GM03348 (cell line): ENCODE results near the gene RNF220.
"Not testable (repeated sequence)": the region's sequence is repeated elsewhere in the genome, so short reads cannot be mapped to it uniquely, and the experiment has no call there.

Experiments used
- DNase-seq: peaks from one replicate; pipeline ENCODE4 v3.0.0; 2012; ENCODE audit warnings: low spot score

The RNF220 gene

DNA sequence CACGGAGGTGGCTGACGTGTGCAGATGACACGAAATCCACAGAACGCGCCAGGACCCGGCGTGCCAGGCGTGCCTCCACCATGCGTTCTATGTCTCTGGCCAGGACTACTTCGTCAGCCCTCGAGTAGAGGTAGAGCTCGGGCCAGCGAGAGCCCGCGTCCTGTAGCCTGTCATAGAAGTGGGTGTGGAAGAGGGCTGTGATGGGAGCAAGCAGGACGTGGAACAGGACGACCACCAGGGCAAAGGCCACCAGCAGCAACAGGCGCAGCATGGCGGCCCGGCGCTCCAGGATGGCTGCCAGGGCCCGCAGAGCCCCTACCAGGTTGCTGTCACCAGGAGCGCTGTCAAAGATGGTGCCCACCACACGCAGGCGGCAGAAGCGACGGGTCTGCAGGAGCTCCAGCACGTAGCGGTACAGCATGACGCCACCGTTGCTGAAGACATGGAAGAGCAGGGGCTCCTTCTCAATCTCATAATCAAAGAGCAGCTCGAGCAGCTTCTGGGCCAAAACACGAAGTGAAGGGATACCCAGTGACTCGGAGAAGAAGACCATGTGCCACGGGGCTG lies 249.6 kb downstream of the RNF220 start:
- DNase-seq: no peak

DNA sequence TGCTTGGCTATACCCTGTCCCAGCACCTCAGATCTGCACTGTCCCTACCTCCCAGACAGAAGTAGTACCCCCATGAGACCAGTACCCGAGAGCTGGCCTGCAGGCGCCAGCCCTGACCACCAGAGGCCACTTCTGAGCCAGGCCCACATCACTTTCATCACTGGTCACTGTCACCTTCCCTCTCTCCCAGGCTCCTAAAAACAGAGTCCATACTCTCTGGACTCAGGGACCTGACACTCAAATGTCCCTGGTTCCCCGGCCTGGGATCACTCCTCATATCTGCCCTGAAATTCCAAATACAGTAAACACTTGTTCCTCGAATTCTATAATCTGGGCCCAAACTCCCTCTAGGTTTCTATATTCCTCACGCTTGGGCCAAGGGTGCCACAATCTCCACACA lies 250.6 kb downstream of the RNF220 start:
- peak; percentile 57 for DNase-seq

DNA sequence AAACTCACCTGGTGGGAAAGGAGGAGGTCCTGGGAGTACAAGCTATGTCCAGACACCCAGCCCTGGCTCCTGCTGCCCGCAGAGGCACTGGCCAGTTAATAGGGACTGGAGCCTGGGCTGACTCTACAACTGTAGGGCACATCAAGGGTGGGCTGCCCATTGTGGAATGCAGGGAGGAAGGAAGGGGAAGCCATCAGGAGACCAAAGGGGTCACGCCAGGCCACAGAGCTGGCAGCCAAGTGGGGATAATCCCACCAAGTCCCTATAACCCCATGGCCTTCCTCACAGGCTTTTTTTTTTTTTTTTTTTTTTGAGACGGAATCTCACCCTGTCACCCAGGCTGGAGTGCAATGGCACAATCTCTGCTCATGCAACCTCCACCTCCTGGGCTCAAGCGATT lies 254.5 kb downstream of the RNF220 start:
- no peak for DNase-seq

DNA sequence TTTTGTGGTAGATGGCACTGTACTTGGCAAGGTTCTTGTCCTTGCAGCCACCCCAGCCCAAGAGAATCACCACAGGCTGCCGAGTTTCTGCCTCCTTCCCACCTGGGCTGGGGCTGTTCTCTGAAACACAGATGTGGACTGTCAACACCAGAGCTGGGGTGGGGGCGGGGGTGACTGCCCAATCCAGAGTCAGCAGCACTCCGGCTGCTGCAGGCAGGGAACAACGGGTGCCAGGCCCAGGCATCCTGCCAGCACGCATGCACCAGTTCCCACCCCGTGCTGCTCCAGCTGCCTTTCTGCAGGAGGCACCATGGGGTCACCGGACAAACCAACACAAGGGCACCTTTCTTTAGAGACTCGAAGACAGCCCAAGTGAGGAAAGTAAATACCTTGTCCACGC lies 255.1 kb downstream of the RNF220 start:
- DNase-seq: no peak

DNA sequence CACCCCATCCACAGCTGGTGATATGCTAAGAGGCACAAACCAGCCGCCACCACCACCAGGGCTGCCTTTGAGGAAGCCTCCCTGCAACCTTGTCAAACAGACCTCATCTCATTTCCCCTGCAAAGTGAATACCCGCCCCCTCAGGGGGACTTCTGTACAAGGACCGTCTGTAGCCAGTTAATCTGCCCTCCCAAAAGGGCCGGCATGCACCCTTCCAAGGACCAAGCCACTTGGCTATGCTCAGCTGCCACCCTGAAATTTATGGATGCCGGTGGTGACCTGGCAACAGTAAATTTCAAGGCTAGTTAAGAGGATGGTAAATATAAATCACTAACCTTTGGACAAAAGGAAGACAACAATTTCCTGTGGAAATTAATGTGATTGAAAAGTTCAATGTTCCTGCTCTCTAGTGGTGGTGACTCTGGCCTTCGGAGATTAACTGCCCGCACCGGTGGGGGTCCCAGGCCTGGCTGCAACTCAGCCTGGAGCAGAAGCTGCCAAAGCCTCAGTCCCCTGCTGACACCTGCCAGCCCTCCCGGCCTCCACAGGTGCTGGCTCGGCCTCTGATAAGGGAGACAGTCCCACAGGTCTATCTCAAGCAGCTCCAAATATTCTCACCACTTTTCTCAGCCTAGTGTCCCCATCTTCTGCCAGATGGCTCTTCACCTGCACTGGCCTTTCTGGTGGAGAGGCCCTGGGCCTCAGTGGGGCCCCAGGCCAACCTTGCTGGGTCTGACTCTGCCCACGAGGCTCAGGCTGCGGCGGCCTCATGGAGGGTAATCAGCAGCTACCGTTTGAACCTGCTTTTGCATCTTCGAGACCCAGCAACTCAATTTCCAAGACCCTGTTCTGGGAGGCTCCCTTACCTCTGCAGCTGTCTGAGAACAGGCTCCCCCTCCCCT lies 257.0 kb downstream of the RNF220 start:
- no peak for DNase-seq

DNA sequence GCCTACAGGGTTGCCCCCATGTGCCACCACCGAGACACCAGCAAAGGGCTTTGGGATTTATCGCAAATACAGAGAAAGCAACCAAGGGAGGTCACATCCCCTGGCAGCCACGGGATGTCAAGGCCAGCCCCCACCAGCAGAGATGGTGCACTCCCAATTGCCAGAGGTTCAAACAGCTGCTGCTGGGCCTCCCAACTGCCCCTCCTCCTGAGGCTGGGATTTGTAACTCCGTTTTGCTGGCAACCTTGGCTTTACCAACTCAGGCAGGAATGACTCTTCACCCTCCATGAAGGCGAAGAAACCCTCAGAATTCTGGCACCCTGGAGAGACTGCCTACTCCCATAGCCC lies 257.6 kb downstream of the RNF220 start:
- no peak for DNase-seq

DNA sequence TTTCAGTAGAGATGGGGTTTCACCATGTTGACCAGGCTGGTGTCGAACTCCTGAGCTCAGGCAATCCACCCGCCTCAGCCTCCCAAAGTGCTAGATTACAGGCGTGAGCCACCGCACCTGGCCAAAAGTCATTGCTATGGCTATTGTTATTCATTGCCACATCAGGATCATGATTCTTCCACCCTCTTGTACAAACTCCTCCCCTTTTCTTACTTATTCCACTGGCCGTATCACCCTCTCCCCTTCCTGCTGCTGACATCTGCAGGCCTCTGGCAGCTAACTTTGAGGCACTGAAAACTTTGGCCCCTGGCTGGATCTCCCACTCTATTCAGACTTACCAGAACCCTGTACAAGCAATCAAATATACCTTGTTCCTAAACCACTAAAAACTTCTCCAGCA lies 258.4 kb downstream of the RNF220 start:
- no peak for DNase-seq

DNA sequence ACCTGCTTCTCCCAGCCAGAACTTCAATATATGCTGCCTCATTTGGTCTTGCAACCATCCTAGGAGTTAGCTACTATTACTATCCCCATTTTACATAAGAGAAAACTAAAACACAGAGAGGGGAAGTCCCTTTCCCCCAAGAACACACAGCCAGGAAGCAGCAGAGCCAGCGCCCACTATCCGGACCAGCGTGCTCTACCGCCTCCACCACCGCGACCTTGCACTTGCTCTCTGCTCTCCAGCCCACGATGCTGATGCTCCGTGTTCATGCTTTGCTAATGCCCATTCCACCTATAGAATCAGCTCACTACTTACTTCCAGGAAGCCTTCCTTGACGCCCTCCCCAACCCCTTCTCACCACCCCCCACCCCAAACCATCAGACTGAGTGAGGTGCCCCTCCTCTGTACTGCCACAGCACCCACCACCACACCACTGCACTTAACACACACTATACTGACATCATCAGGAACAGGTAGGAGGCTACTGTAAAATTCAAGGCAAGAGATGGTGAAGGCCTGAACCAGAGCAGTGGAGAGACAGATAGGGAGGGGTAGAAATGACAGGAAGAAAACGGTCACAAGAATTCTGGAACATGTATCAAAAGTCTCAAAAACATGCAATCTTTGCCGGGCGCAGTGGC lies 259.8 kb downstream of the RNF220 start:
- DNase-seq: no peak

DNA sequence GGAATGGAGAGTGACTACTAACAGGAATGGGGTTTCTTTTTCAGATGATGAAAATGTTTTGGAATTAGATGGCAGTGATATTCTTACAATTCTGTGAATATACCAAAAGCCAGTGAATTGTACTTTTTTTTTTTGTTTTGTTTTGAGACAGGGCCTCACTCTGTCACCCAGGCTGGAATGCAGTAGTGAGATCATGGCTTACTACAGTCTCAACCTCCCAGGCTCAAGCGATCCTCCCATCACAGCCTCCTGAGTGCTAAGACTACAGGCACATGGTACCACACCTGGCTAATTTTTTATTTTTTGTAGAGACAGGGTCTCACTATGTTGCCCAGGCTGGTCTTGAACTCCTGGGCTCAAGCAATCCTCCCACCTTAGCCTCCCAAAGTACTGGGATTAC lies 261.7 kb downstream of the RNF220 start:
- DNase-seq: not testable (repeated sequence)

DNA sequence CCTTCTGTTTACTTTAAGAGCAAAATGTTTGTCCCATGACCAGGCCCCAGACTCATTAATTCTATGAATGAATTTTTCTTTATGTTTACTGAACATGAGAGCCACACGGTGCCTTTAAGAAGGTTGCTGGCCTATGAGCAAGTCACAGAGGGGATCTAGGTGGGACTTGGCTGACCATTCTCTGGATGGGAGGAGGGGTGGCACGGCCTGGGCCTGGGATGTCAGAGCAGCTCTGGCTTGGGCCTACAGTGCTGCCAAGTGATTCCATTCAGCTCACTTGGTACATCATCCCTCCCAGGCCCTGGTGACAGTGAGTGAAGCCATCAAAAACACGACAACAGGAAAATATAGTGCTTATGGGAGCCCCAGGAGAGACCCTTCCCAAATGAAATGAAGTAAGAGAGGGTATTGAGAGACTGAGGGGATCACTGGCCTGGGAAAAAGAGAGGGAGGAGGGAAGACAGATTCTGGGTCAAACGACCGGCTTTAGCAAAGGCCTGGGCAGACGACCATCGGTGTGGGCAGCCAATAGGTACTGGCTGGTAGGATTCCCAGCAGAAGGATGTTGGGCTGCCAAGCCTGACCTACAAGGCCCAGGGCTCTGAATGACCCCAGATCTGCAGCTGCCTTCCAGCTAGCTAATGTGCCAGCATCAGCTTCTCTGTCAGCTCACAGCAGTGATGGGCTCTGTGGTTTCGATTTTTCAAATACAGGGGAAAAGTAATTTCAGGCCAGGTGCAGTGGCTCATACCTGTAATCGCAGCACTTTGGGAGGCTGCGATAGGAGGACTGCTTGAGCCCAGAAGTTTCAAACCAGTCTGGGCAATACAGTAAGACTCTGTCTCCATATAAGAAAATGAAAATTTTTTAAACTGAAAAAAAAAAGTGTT lies 265.9 kb downstream of the RNF220 start:
- DNase-seq: no peak

DNA sequence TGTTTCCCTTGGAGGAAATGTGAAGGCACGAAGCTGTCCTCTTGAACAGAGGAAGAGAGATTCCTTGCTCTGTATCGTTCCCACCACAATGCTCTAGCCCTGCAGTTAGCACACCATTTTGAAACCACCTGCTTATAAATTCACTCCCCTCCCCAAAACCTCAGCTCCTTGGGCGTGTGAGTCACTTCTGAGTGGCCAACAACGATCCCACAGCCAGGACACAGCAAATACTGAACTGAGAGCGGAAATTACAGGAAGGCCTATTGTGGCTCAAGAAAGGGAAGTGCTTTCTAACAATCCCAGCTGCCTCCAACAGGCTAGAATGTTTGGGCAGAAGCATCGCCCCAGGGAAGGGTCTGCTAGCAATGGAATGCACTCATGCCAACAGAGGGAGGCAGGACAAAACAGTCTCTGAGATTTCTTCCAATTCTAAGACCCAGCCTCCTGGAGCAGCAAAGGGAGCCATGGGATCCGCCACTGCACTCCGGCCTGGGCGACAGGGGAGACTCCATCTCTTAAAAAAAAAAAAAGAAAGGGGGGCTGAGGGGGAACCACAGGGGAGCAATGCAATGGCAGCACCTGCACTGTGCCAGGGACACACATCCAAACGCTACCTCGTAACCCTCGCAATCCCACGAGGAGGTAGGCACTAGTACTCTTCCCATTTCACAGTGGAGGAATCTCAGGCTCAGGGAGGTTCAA lies 267.4 kb downstream of the RNF220 start:
- no peak for DNase-seq

DNA sequence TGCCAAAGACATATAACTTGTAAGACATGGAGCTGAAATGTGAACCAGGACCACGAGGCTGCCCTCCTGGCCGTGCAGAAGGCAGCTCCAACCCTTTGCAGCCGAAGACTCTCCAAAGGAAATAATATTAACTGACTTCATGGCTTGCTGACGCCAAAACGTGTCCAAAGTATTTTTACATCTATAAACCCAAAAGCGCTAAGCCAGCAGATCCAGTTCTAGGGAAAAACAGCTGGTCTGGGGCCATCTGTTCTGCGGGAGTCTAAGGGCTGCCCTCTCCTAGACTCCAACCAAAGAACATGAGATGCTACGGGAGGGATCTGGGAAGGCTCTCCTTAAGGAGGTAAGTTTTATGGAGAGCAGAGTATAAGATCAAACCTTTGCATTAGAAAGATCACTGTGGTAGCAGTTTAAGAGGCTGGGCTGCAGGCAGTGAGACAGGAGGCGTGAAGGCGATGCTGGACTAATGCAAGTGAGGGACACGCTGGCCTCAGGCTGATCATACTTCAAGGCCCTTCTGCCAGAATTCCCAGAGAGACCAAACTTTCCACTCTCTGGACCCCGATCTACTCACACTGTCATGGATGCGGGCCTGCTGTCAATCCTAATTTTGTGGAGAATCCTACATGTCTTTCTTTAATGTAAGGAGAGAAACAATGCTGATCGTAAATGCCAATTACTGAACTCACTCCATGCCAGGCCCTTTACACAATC lies 268.1 kb downstream of the RNF220 start:
- no peak for DNase-seq

DNA sequence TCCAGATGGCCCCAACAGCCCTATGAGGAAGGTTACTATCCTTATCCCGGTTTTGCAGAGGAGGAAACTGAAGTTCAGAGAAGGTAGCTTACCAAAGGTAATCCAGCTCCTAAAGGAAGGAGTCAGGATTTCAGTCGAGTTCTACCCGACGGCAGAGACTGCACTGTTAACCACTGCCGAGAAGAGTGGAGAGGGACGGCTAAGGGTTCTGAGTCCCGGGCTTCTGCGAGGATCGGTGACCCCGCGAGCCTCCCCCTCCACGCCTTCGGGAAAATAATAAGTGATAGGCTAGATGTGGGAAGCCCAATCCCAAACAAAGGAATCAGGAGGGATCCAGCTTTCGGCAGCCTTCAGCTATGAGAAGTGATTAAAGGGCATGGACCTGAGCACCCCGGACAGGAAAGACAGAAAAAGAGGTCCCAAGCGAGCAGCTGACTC lies 268.6 kb downstream of the RNF220 start:
- no peak for DNase-seq

DNA sequence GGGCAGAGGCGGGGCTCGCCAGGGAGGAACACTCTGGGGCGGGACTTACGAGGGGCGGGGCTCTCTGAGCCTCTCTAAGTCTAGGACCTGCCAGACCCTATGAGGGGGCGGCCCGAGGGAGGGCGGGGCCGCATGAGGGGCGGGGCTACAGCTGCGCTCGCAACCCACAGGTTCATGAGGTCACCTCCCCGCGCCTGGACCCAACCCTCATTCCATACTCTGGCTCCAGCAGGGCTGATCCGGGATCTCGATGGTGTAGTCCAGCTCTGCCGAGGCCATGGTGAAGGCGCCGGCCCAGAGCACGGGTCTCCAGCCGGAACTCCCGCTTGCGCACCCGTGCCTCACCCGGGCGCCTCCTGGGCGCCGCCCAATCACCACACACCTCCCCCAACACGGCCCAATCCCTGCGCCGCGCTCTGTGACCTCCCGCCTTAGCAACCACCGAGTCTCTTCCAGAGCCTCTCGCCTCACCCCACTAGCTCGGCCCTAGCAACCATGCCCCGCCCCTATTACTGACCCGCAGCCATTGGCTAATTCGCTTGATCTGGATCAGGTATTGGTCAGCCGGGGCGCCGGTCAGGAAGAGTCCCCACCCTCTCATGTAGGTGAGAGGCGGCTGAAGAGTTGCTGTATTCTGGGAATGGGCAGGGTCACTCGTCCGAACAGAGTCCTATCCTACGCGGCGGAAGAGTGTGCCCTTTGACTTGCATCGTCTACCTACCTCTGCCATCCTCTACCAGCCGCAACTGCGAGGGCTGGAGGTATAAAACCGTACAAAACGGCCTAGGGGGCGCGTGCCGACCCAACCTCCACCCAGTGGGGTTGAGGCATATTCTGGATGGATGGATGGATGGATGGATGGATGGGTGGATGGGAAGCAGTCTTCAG lies 269.3 kb downstream of the RNF220 start, which contains the start of the genes ARMH1 and TMEM53:
Gene ARMH1, plus strand, starts transcription at position 602 of the 888 bp plus-strand sequence. CDS start 14,984 bp downstream, outside the sequence.
Gene TMEM53, minus strand, starts transcription at position 369 of the 888 bp plus-strand sequence. Its CDS starts 90 bp downstream, at position 279.
- peak; percentile 98 for DNase-seq

DNA sequence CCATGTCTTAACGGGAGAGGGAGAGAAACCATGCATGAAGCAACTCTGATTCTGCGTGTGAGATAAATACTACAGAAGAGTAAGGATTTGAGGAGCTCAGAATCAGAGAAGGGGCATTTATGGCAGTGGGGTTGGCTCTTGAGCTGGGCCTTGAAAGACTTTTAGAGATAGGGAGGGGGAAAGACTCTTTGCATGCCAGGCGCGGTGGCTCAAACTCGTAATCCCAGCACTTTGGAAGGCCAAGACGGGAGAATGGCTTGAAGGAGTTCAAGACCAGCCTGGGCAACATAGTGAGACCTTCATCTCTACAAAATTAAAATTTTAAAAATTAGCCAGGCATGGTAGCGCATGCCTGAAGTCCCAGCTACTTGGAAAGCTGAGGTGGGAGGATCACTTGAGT lies 270.1 kb downstream of the RNF220 start:
- DNase-seq: no peak

DNA sequence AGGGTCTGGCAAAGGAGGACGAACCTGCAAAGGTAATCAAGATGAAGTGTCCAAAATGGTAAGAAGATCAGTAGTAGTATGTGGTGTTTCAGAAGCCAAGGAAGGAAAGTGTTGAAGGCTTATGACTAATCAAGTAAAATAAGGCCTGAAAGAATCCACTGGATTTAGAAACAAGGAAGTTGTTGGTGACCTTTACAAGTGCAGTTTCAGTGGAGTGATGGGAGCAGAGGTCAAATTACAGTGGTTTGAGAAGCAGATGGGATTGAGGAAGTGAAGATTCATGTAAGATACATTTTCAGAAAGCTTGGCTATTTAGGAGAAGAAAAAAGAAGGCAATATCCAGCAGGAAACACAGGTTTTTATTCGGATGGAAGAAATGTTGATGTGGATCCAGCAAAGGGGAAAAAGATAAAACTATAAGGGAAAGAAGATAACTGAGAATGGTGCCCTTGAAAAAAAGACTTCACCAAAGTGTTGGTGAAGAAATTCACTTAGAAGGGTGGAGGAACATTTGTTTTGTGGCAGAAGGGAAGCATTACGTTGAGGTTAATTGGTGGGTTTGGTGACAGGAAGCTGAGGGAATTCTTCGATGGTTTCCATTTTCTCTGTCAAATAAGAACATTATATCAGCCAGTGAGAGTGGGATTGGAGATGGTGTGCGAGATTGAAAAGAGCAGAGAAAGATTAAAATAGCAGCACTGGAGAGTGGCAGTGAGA lies 271.6 kb downstream of the RNF220 start:
- peak; percentile 41 for DNase-seq

DNA sequence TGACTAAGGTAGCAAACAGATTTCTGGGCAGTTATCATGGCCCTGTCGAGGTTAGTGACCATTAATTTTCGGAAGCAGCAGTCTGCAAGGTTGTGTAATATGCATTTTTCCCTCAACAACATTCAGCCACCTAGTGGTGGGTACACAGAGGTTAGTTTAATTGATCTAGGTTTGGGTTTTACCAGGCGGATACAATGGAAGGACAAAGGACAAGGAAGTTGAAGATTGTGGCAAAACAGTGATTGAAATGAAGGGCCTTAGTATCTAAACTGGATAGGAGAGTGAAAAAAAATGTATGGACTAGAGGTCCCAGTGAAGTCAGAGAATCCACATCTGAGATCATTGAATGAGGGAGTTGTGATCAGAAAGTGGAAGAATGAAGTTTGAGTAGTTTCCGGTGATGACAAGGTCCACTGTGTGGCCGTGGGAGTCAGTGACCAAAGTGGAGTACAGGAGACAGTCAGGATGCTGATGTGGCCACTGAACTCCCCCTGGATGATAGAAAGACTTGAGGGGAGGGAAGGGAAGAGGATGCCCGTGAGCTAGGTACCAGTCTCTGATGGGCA lies 272.2 kb downstream of the RNF220 start:
- DNase-seq: peak; percentile 59

DNA sequence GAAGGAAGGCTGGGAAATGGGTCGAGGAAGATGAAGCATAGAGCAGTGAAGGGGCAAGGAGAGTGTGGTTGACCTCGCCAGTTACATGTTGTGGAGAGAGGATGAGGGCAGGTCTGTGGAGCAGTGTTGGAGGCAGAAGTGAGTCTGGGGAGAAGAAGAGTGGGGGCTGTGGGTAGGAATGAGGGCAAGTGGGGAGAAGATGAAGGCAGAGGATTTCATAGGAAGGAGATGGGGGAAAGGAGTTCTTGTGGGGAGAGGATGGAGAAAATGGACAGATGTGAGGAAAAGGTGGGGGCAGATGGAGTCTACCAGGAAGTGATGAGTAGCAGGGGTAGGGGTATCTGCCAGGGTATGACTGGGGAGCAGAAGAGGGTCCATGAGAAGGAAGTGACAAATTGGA lies 273.1 kb downstream of the RNF220 start:
- no peak for DNase-seq

DNA sequence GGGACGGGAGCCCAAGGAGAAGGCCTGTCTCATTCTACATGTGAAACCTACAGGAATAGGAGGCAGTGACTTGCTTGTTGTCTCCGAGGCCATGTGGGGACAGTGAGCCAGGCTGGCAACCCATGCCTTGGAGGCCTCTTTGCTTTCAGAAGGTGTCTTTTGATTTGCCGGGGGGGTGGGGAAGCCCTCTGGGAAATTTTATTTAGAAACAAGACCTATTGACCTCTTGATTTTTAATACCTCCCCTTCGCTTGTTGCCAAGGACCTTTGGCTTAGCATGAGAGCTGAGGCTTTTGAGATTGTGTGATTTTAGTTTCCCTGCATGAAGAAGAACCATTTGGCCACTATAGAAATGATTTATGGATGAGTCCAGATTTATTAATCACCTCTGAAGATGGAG lies 273.6 kb downstream of the RNF220 start:
- no peak for DNase-seq
